LNCAP (cell line): ENCODE results near the gene DLGAP4.
A peak's percentile ranks its signal among the peaks of the same experiment; 100 is the strongest.

Source experiments
- TF ChIP-seq, protein P1 (sequence below): fragments of 450-650 bp; IDR thresholded peaks from 2 replicates; pipeline ENCODE4 v1.5.1; 2017; ENCODE audit warnings: mild to moderate bottlenecking

Gene DLGAP4

DNA sequence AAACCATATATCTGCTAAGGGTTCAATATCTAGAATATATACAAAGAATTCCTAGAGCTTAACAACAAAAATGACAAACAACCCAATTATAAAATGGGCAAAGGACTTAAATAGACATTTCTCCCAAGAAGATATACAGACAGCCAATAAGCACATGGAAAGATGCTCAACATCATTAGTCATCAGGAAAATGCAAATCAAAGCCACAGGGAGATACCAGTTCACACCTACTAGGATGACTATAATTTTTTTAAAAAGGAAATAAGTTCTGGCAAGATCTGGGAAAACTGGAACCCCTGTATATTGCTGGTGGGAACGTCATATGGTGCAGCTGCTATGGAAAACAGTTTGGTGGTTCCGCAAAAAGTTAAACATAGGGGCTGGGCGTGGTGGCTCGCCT is 119.0 kb downstream of the DLGAP4 start:
- TF ChIP-seq, protein P1, sequence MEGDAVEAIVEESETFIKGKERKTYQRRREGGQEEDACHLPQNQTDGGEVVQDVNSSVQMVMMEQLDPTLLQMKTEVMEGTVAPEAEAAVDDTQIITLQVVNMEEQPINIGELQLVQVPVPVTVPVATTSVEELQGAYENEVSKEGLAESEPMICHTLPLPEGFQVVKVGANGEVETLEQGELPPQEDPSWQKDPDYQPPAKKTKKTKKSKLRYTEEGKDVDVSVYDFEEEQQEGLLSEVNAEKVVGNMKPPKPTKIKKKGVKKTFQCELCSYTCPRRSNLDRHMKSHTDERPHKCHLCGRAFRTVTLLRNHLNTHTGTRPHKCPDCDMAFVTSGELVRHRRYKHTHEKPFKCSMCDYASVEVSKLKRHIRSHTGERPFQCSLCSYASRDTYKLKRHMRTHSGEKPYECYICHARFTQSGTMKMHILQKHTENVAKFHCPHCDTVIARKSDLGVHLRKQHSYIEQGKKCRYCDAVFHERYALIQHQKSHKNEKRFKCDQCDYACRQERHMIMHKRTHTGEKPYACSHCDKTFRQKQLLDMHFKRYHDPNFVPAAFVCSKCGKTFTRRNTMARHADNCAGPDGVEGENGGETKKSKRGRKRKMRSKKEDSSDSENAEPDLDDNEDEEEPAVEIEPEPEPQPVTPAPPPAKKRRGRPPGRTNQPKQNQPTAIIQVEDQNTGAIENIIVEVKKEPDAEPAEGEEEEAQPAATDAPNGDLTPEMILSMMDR = no peak

DNA sequence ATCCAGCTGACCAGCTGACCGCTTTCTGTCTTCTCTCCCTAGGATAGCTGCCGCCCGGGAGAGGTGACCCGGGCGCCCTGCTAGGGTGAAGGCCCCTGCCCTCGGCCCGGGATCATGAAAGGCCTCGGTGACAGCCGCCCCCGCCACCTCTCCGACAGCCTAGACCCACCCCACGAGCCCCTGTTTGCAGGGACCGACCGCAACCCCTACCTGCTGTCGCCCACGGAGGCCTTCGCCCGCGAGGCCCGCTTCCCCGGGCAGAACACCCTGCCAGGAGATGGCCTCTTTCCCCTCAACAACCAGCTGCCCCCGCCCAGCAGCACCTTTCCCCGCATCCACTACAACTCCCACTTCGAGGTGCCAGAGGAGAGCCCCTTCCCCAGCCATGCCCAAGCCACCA is 125.5 kb downstream of the DLGAP4 start:
- TF ChIP-seq, protein P1 = no peak

DNA sequence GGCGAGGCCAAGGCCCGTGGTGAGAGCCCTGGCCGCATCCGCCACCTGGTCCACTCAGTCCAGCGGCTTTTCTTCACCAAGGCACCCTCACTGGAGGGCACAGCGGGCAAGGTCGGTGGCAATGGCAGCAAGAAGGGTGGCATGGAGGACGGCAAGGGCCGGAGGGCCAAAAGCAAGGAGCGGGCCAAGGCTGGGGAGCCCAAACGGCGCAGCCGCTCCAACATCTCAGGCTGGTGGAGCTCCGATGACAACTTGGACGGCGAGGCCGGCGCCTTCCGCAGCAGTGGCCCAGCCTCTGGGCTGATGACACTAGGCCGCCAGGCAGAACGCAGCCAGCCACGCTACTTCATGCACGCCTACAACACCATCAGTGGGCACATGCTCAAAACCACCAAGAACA is 126.0 kb downstream of the DLGAP4 start:
- TF ChIP-seq, protein P1 = no peak

DNA sequence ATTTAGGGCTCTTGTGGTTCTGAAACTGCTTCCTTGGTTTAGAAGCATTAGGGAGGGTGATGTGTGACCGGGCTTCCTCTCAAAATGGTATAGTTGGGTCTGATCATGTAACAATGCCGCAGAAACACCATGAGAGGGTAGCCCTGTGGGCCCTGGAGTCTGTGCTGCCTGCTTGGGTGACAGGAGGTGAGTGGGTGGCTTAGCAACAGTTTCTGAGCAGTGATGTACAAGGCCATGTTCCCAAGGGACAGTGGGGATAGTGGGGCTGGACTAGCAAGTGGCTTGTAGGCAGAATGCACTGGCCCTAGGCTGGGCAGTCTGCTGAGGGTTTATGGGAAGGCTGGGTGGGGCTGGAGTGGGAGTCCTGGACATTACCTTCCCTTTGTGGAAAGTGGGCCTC is 128.2 kb downstream of the DLGAP4 start:
- TF ChIP-seq, protein P1 = no peak

DNA sequence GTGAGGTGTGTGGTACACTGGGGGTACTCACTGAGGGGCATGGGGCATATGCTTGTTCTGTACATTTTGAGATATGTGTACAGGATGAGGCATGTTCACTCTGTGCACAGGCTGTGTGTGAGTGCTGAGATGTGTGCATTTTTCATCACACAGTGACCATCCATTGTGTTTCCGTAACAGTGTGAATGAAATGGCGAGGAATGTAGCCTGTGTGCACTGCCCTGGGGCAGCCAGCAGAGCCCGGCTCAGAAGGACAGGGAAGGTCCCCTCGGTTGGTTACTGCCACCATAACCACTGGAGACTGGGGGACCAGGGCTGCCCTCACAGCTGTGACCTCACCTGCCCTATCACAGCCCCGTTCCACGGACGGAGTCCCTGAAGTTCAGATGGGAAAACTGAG is 129.0 kb downstream of the DLGAP4 start:
- TF ChIP-seq, protein P1 = no peak

DNA sequence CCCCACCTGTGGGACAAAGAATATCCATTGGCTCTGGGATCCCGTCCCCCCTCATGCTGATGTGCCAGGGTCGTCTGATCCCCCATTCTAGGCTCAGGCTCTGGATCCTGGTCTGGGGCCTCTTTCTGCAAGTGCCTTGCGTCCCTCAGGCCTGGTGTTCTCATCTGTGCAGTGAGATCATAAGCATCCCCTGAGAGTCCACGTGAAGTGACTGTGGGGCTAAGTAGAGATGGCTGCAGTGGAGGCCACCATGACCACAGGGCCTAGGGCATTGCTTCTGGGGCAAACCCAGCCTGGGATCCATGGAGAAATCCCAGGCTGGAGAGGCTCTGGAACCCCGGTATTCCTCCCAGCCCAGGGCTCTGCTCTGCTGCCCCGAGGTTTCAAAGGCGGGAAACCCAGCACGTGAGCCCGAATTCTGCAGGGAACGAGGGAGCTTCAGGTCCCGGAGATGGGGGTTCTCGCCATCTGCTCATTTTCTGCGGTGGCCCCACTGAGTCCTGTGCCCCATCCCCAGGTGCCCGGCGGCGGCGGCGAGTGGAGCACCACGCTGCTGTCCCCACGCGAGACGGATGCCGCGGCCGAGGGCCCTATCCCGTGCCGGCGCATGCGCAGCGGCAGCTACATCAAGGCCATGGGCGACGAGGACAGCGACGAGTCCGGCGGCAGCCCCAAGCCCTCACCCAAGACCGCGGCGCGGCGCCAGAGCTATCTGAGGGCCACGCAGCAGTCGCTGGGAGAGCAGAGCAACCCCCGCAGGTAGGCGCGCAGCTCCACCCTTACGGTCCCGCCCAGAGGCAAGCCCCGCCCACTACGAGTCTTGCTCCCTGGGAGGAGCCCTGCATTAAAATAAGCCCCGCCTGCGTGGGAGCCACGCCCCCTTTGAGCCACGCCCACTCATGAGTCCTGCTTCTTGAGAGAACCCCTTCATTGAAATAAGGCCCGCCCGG is 129.7 kb downstream of the DLGAP4 start:
- TF ChIP-seq, protein P1 = no peak

DNA sequence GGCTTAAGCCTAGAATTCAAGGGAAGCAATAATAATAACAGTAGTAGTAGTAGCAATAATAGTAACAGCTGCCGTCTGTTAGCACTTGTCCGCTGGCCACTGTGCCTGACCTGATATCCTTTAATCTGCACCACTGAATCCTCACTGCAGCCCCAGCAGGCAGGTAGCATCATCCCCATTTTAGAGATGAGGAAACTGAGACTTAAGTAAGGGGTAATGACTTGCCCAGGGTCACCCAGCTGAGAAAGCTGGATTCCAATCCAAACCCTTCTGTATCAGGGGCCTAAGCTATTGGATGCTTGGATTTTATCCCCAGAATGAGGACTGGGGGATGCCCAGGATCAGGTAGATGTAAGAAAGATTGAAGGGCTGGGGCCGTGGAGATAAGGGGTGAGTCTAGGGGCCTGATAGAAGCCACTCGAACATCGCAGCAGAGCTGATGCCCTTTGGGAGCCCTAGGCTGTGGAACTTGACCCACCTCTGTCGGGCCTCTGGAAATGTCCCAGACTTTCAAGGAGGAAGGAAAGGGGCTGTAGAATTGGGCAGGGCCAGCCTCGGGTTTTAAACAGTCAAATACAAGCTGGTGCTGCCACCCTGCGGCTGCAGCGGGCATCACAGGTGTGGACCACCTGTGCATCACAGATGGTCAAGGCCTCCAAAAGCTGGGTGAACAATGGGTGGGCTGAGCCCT is 133.0 kb downstream of the DLGAP4 start:
- TF ChIP-seq, protein P1 = peak; percentile 97
